ENCODE data around the gene PCDHGB2. TPM values are rescaled to one million over a fixed set of nuclear protein-coding genes. Genes with fewer than 3 reads are reported as not detected.
"Not testable (repeated sequence)": the region's sequence is repeated elsewhere in the genome, so short reads cannot be mapped to it uniquely, and the experiment has no call there.

Gene PCDHGB2
- total and polyA plus RNA-seq, 3 donors from 2014 or later, result 1.5 to 20.4 (median 16.6) TPM

DNA sequence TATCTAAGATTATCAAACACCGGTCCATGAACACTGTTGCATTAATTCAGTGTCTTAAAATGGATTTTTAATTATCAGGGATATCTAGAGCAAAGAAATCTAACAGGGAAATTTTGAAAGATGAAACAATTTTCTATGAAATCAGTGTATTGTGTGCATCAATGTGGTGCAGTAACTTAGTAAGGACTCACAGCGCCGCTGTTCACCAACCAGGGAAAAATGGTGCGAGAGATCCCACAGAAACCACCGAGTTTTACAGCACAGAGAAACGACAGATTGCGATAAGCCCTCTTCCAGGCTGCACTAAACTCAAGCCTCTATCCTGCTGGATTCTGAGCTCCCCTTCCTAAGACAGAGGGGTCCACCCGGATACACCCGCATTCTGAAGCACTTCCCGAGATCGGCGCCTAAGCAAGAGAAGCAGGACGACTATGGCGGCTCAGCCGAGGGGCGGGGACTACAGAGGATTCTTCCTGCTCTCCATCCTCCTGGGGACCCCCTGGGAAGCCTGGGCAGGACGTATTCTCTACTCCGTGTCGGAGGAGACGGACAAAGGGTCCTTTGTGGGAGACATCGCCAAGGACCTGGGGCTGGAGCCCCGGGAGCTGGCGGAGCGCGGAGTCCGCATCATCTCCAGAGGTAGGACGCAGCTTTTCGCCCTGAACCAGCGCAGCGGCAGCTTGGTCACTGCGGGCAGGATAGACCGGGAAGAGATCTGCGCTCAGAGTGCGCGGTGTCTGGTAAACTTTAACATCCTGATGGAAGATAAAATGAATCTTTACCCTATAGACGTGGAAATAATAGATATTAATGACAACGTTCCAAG, 22.9 kb downstream of the PCDHGB2 start, which contains the start of gene PCDHGA7:
Gene PCDHGA7, plus strand, starts transcription at position 274 of the 826 bp plus-strand sequence. Its CDS starts 158 bp downstream, at position 432.
- no peaks in the 10 kb centered on the region for H3K4me1 ChIP-seq
- H3K27ac ChIP-seq, result no peak within 1 kb of the TSS
- DNase-seq, result no peak
- intact Hi-C loops (cut with DNase I; ENCODE audit: low total_unique reads), result no loop called here
- WGBS, 2 donors, result 9% methylated on average over 22 to 37 of the region's 37 CpGs
- H3K27me3 ChIP-seq, result no peaks in the 10 kb centered on the region
- no peak for TF ChIP-seq POLR2A (IDR thresholded peaks at IDR 0.05)
- TF ChIP-seq, protein P1, sequence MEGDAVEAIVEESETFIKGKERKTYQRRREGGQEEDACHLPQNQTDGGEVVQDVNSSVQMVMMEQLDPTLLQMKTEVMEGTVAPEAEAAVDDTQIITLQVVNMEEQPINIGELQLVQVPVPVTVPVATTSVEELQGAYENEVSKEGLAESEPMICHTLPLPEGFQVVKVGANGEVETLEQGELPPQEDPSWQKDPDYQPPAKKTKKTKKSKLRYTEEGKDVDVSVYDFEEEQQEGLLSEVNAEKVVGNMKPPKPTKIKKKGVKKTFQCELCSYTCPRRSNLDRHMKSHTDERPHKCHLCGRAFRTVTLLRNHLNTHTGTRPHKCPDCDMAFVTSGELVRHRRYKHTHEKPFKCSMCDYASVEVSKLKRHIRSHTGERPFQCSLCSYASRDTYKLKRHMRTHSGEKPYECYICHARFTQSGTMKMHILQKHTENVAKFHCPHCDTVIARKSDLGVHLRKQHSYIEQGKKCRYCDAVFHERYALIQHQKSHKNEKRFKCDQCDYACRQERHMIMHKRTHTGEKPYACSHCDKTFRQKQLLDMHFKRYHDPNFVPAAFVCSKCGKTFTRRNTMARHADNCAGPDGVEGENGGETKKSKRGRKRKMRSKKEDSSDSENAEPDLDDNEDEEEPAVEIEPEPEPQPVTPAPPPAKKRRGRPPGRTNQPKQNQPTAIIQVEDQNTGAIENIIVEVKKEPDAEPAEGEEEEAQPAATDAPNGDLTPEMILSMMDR (IDR thresholded peaks at IDR 0.05), result peak in 1 of 3 experiments; percentile 19
- H3K36me3 ChIP-seq (ENCODE audit: low read depth, missing control alignments), result no peaks in the 10 kb centered on the region
- no peaks in the 10 kb centered on the region for H3K9me3 ChIP-seq
- peak within 1 kb of the TSS; percentile 16 to 48 for H3K4me3 ChIP-seq

DNA sequence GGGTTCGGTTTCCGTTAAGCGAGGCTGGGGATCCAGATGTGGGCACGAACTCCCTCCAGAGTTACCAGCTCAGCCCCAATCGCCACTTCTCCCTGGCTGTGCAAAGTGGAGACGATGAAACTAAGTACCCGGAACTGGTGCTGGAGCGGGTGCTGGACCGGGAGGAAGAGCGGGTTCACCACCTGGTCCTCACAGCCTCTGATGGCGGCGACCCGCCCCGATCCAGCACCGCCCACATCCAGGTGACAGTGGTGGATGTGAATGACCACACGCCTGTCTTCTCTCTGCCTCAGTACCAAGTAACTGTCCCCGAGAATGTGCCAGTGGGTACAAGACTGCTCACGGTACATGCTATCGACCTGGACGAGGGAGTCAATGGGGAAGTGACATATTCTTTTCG, 23.6 kb downstream of the PCDHGB2 start:
- no peak for DNase-seq
- Histone ChIP-seq H3K4me3 (peak overlapping the region in 1 of 2 donors; percentile 48), H3K27me3 (no peaks in the 10 kb centered on the region), H3K9me3 (no peaks in the 10 kb centered on the region), H3K4me1 (no peaks in the 10 kb centered on the region), H3K27ac (no peak overlapping the region), H3K36me3 (ENCODE audit: low read depth, missing control alignments) (no peaks in the 10 kb centered on the region)
- TF ChIP-seq, protein P1 (IDR thresholded peaks at IDR 0.05), result no peak
- TF ChIP-seq POLR2A (IDR thresholded peaks at IDR 0.05), result no peak
- intact Hi-C loops (cut with DNase I; ENCODE audit: low total_unique reads), result no loop called here
- WGBS, 2 donors, result 24 to 32% methylated on average over 20 to 21 of the region's 21 CpGs

DNA sequence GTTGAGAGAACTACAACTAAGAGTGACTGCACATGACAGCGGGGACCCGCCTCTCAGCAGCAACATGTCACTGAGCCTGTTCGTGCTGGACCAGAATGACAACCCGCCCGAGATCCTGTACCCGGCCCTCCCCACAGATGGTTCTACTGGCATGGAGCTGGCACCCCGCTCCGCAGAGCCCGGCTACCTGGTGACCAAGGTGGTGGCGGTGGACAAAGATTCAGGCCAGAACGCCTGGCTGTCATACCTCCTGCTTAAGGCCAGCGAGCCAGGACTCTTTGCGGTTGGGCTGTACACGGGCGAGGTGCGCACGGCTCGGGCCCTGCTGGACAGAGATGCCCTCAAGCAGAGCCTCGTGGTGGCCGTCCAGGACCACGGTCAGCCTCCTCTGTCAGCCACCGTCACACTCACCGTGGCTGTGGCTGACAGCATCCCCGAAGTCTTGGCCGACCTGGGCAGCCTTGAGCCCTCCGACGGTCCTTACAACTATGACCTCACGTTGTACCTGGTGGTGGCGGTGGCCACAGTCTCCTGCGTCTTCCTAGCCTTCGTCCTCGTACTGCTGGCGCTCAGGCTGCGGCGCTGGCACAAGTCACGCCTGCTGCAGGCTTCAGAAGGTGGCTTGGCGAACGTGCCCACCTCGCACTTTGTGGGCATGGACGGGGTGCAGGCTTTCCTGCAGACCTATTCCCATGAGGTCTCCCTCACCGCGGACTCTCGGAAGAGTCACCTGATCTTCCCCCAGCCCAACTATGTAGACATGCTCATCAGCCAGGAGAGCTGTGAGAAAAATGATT, 24.9 kb downstream of the PCDHGB2 start:
- intact Hi-C loops (cut with DNase I; ENCODE audit: low total_unique reads), result no loop called here
- no peak overlapping the region for H3K4me3 ChIP-seq
- 32 to 38% methylated on average over 15 to 40 of the region's 43 CpGs for WGBS, 2 donors

DNA sequence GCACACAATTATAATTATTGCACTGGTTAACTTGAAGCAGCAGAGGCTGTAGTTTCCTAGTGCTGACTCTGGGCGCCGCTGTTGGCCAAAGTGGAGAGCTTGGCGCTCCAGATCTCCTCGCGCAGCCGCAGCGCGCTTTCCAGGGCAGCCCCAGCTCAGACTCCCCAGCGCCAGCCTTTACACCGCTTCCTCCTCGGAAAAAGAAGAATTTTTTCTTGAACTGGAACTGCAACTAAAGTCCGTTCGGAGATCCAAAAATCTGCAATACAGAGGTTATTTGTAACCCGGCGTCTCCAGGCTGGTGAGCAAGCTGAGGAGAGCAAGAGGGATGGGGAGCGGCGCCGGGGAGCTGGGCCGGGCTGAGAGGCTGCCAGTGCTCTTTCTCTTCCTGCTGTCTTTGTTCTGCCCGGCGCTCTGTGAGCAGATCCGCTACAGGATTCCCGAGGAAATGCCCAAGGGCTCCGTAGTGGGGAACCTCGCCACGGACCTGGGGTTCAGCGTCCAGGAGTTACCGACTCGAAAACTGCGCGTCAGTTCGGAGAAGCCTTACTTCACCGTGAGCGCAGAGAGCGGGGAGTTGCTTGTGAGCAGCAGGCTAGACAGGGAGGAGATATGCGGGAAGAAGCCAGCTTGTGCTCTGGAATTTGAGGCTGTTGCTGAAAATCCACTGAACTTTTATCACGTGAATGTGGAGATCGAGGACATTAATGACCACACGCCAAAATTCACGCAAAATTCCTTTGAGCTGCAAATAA, 27.9 kb downstream of the PCDHGB2 start, which contains the start of gene PCDHGB4:
Gene PCDHGB4, plus strand, starts transcription at position 142 of the 755 bp plus-strand sequence. Its CDS starts 187 bp downstream, at position 329.
- intact Hi-C loops (cut with DNase I; ENCODE audit: low total_unique reads); H3K9me3 ChIP-seq; H3K4me1 ChIP-seq; H3K27ac ChIP-seq; H3K27me3 ChIP-seq; H3K36me3 ChIP-seq (ENCODE audit: low read depth, missing control alignments): not testable (repeated sequence)
- peak within 1 kb of the TSS in 1 of 2 donors; percentile 11 for H3K4me3 ChIP-seq
- DNase-seq, result peak; percentile 63
- TF ChIP-seq, protein P1 (IDR thresholded peaks at IDR 0.05), result peak in 2 of 3 experiments; percentile 53 to 59
- 9 to 16% methylated on average over 18 to 19 of the region's 40 CpGs for WGBS, 2 donors

More for the DNA sequence above, 24.9 kb downstream of the PCDHGB2 start:
- Histone ChIP-seq H3K27ac (no peak overlapping the region), H3K4me1 (no peaks in the 10 kb centered on the region), H3K9me3 (no peaks in the 10 kb centered on the region), H3K27me3 (no peaks in the 10 kb centered on the region), H3K36me3 (ENCODE audit: low read depth, missing control alignments) (no peaks in the 10 kb centered on the region)
- TF ChIP-seq, protein P1 (IDR thresholded peaks at IDR 0.05), result no peak
- TF ChIP-seq POLR2A (IDR thresholded peaks at IDR 0.05), result no peak
- no peak for DNase-seq
